ENCODE measurements around the gene HABP2.

DNA sequence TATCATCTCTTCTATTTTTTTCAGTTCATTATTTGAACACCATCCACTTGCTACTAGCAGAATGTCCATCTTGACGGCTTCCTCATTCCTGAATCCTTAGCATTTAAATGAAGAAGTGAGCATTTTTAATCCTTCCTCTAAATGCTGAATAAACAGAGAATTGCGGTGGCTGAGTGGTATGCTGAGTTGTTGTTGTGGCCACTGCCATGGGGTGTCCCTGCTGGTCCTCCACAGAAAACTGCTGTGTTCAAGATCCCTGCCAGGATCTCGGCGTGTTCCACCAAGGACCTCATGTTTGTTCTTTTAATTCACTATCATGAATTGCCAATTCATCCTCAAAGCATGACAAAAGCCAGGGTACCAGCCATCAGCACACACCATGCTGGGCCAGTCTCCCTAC is 48.9 kb upstream of the HABP2 start:
- TF ChIP-seq ZNF384 (IDR thresholded peaks at IDR 0.05) (no peak), SP1 (IDR thresholded peaks at IDR 0.05) (no peak), FOXM1 (IDR thresholded peaks at IDR 0.05; ENCODE audit: borderline replicate concordance) (no peak), ARNT (IDR thresholded peaks at IDR 0.05) (no peak), TARDBP (IDR thresholded peaks at IDR 0.05) (no peak), ELF4 (IDR thresholded peaks at IDR 0.05) (no peak), LEF1 (IDR thresholded peaks at IDR 0.05; ENCODE audit: borderline replicate concordance) (no peak), SUZ12 (IDR thresholded peaks at IDR 0.05) (no peak), BHLHE40 (IDR thresholded peaks at IDR 0.05; ENCODE audit: borderline replicate concordance) (no peak), HDGF (IDR thresholded peaks at IDR 0.05; ENCODE audit: borderline replicate concordance) (no peak), NFRKB (IDR thresholded peaks at IDR 0.05) (no peak), L3MBTL2 (conservative IDR thresholded peaks at IDR 0.05) (no peak)
- TF ChIP-seq, protein P1, sequence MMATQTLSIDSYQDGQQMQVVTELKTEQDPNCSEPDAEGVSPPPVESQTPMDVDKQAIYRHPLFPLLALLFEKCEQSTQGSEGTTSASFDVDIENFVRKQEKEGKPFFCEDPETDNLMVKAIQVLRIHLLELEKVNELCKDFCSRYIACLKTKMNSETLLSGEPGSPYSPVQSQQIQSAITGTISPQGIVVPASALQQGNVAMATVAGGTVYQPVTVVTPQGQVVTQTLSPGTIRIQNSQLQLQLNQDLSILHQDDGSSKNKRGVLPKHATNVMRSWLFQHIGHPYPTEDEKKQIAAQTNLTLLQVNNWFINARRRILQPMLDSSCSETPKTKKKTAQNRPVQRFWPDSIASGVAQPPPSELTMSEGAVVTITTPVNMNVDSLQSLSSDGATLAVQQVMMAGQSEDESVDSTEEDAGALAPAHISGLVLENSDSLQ (IDR thresholded peaks at IDR 0.05) = no peak
